Measurements from ENCODE around the gene CFAP65.
A peak's percentile ranks its signal among the peaks of the same experiment; 100 is the strongest.

Gene CFAP65

GRCh38 chr2:219034823-219035222, 6.5 kb downstream of the CFAP65 start:
- DNase-seq (ENCODE audit: insufficient read length, low spot score) (no peak), FAIRE-seq (no peak)

DNA sequence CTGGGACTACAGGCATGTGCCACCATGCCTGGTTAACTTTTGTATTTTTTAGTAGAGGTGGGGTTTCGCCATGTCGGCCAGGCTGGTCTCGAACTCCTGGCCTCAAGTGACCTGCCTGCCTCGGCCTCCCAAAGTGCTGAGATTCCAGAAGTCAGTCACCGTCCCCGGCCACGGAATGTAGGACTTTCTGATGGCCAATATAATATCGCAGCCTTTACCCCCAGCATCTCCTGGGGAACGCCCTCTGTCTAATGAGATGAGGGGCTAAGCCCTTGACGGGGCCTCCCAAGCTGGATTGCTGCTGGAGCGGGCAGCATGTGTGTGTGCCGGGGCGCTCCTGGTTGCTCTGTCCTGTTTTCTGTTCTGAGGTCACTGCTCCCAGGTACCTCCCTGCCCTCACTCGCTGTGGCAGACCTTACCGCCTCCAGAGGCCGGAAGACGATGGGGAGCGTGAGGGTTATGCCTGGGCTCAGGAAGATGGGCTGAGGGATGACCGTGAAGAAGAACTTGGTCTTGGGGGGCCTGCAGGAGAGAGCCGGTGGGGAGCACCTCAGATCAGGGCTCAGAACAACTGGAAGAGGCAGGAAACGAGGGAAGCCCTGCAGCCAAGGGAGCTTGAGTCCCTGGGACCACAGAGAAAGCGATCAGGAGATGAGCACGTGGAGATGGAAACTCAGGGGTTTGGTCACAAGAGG, 9.1 kb downstream of the CFAP65 start:
- FAIRE-seq (no peak), DNase-seq (ENCODE audit: insufficient read length, low spot score) (no peak)

GRCh38 chr2:219031005-219031738, 10.1 kb downstream of the CFAP65 start:
- FAIRE-seq (no peak), DNase-seq (ENCODE audit: insufficient read length, low spot score) (no peak)

GRCh38 chr2:219030177-219030940, 11.0 kb downstream of the CFAP65 start:
- DNase-seq (ENCODE audit: insufficient read length, low spot score), result no peak
- no peak for FAIRE-seq

DNA sequence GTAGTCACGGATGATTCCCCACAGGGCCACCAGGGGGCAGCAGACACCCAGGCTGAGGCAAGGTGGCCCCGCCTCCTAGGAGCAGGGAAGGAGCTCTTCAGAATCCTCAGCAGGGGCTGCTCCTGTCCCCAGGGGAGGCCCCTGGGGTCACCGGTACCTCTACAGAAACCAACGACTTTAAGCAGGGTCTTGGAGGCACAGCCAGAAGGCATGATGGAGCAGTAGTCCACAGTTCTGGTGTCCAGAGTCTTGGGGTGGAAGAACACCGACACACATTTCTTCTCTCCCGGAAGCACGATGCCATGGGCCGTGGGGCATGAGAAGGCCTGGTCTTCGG, 11.5 kb downstream of the CFAP65 start:
- DNase-seq (ENCODE audit: insufficient read length, low spot score) (peak; percentile 87), FAIRE-seq (no peak)

- FAIRE-seq, result peak; percentile 80
Observed at GRCh38 chr2:219028996-219029828, 12.1 kb downstream of the CFAP65 start.

DNA sequence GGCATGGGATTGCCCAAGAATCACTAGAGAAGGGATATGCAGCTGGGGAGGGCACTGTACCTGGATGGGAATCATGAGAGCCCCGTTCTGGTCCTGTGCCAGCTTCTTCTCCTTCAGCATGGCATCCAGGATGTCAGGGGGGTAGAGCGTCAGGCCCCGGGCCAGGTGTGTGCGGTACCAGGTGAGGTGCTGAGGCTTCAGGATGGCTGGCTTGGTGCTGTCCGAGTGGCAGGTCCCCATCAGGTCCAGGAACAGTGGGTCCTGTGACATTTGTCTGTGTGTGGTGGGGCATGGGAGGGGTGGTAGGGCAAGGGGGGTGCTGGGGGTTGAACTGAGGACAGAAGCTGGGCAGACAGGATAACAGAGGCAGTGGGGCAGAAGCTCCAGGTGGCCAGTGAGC, 13.2 kb downstream of the CFAP65 start:
- DNase-seq (ENCODE audit: insufficient read length, low spot score) (no peak), FAIRE-seq (no peak)

More at GRCh38 chr2:219028996-219029828, 12.1 kb downstream of the CFAP65 start:
- DNase-seq (ENCODE audit: insufficient read length, low spot score), result no peak

GRCh38 chr2:219027511-219028055, 13.7 kb downstream of the CFAP65 start:
- no peak for FAIRE-seq
- no peak for DNase-seq (ENCODE audit: insufficient read length, low spot score)

GRCh38 chr2:219026946-219027345, 14.4 kb downstream of the CFAP65 start:
- FAIRE-seq, result no peak
- DNase-seq (ENCODE audit: insufficient read length, low spot score), result no peak

- DNase-seq (ENCODE audit: insufficient read length, low spot score) (no peak), FAIRE-seq (no peak)
Observed at GRCh38 chr2:219025637-219026585, 15.4 kb downstream of the CFAP65 start.

- FAIRE-seq (no peak), DNase-seq (ENCODE audit: insufficient read length, low spot score) (no peak)
Observed at GRCh38 chr2:219024059-219024458, 17.3 kb downstream of the CFAP65 start.

DNA sequence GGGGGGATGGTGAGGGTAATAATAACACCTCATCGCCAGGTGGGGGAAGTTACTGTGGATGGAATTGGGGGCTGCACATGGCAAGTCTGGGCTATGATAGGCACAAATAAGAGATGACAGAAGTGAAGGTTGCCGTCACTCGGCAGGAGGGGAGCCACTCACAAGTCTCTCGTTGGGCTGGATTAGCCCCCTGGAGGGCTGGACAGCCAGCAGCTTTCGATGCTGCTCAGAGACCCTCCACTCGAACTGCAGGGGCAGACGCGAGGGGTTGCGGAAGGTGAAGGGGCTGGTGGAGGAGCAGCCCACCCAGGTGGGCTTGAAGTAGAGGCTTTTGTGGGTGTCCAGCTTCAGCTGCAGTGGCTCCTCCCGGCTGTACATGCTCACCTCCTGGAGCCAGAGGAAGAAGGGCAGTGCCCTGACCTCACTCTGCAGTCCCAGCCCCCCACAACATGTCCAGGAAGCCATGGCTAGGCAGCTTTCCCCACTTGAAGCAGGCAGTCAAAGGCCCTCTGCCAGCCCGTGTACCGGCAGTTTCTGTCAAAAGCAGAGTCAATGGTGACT, 18.2 kb downstream of the CFAP65 start:
- DNase-seq (ENCODE audit: insufficient read length, low spot score) (no peak), FAIRE-seq (no peak)

- FAIRE-seq, result no peak
- DNase-seq (ENCODE audit: insufficient read length, low spot score), result no peak
Observed at GRCh38 chr2:219022616-219023015, 18.7 kb downstream of the CFAP65 start.

DNA sequence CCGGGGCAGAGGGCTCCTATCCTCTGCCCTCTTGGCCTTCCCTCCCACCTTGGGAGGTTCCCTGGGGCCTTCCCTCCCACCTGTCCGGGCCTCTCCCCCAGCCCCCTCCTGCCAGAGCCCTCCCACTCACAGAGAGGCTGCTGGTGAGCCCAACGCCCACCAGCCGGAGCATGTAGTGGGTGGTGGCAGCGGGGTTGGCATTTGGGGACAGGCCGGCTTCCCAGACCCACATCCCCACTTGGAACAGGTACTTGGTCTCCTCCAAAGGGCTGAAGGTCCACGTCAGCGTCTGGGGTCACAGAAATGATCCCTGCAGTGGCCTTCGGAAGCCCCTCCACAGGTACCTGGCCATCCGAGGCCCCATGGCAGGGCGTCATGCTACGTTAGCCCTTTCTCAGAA, 19.3 kb downstream of the CFAP65 start:
- no peak for FAIRE-seq

GRCh38 chr2:219021591-219021990, 19.7 kb downstream of the CFAP65 start:
- FAIRE-seq, result no peak
- no peak for DNase-seq (ENCODE audit: insufficient read length, low spot score)

More for the DNA sequence above, 19.3 kb downstream of the CFAP65 start:
- DNase-seq (ENCODE audit: insufficient read length, low spot score), result no peak

GRCh38 chr2:219020604-219021365, 20.5 kb downstream of the CFAP65 start:
- FAIRE-seq, result no peak
- DNase-seq (ENCODE audit: insufficient read length, low spot score), result no peak

- DNase-seq (ENCODE audit: insufficient read length, low spot score) (no peak), FAIRE-seq (no peak)
Observed at GRCh38 chr2:219019436-219019835, 21.9 kb downstream of the CFAP65 start.

DNA sequence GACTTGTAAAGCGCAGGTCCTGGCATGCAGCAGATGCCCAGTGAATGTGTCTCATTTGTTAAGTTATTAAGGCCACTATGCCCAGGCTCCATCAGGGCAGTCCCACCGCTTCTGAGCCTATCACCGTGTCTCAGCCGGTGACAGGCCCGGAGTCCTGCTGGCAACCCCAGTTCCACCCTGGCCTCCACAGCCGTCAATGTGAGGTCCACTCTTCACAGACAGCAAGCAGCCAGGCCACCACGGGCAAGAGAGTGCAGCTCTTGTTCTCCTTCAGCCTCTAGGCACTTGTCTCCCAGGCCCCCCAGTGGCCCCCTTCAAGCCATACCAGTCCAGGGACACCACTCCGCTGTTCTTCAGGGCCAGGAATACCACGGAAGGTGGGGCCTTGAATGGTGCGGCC, 22.6 kb downstream of the CFAP65 start:
- no peak for DNase-seq (ENCODE audit: insufficient read length, low spot score)
- FAIRE-seq, result no peak

All from GM19239 (cell line).